Measurements from ENCODE around the gene MYBPC3.

Gene MYBPC3

DNA sequence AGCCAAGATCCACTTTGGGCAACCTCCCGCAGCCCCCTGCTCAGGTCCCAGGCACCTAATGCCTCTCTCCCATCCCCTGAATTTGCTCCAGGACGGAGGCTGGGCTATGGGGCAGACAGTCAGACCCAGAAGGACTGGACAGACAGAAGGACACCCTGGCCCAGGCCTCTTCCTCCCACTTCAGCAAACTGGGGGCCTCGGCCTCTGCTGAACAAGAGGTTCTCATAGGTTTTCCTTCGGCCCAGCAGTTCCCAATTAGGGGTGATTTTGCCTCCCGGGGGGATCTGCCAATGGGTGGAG, 22.2 kb upstream of the MYBPC3 start:
- H3K23ac ChIP-seq (ENCODE audit: low read length), result no peak overlapping the region
- no peak overlapping the region for H4K91ac ChIP-seq (ENCODE audit: low read depth, low read length)
- no peaks in the 10 kb centered on the region for H3K36me3 ChIP-seq (ENCODE audit: control insufficient read depth in 1 of 2, insufficient read depth in 2 of 2, low read length in 2 of 2)
- DNase-seq, result no peak
- no peak overlapping the region for H4K12ac ChIP-seq (ENCODE audit: low read depth, low read length)
- no peaks in the 10 kb centered on the region for H3K79me2 ChIP-seq (ENCODE audit: control insufficient read depth, insufficient read depth, low read length, poor library complexity)
- no peak overlapping the region for H3K4me3 ChIP-seq (ENCODE audit: low read depth, low read length)
- H2AK5ac ChIP-seq (ENCODE audit: low read length), result no peak overlapping the region
- no peaks in the 10 kb centered on the region for H3K9me3 ChIP-seq (ENCODE audit: insufficient read depth, low read depth, low read length)
- H3K27ac ChIP-seq (ENCODE audit: low read depth, low read length), result no peak overlapping the region
- H2BK12ac ChIP-seq (ENCODE audit: low read length), result no peak overlapping the region
- WGBS (ENCODE audit: extremely low coverage, insufficient coverage, insufficient read length), result no CpG with 5 or more reads among the region's 5 CpGs
- no peak overlapping the region for H2BK5ac ChIP-seq (ENCODE audit: low read depth, low read length, poor library complexity)
- no peak overlapping the region for H2AFZ ChIP-seq (ENCODE audit: insufficient read depth, low read length, poor library complexity)
- H3K14ac ChIP-seq (ENCODE audit: low read length), result no peak overlapping the region
- no peak overlapping the region for H4K8ac ChIP-seq (ENCODE audit: low read depth, low read length)
- no peak overlapping the region for H3K4ac ChIP-seq (ENCODE audit: low read depth, low read length)
- no peak overlapping the region for H3K4me2 ChIP-seq (ENCODE audit: low read length)
- no peaks in the 10 kb centered on the region for H3K27me3 ChIP-seq (ENCODE audit: insufficient read depth, low read length)
- H3K79me1 ChIP-seq (ENCODE audit: low read length), result no peaks in the 10 kb centered on the region
- no peak overlapping the region for H2BK120ac ChIP-seq (ENCODE audit: insufficient read depth, low read length, poor library complexity)
- H3K4me1 ChIP-seq (ENCODE audit: control insufficient read depth in 1 of 2, insufficient read depth in 2 of 2, low read length in 2 of 2), result peaks cover 5% of the 10 kb centered on the region in 2 experiments
- H3K18ac ChIP-seq (ENCODE audit: low read length), result no peak overlapping the region
- H3K9ac ChIP-seq (ENCODE audit: low read length), result peak overlapping the region; percentile 12

DNA sequence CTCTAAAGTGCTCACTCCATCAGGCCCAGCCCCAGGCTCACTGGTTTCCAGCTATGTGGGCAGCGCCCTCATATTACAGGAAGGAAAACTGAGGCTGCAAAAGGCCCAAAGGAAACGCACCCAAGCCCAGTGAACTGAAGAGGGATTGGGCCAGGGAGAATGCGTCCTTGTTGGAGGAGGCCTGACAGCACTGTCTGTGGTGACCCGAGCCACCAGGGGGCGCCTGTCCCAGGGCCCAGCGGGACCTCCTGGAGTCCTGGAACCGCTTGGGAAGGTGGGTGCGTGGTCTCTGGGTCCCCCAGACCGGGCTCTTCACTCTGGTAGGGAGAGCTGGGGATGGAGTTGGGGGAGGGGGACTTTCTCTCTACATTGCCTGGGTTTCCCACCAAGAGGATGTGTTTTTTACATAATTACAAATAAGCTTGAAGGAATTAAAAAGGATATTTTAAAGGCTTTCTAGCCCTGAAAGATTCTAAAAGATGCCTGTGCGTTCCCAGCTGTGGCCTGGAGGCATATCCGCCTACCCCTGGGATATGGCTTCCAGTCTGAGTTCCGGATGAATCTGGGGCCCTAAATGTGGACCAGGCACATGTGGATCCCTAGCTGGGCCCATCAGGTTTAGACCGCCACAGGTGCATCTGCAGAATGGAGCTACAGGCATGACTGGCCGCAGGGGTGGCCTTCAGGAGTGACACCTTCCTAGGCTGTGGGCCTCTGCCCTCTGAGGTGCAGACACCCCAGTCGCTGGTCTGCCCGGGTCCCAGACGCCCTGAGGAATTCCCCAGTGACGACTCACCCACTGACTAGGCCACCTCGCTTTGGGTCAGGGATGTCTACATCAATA, 21.6 kb upstream of the MYBPC3 start:
- H2BK12ac ChIP-seq (ENCODE audit: low read length), result no peak overlapping the region
- no peak overlapping the region for H4K8ac ChIP-seq (ENCODE audit: low read depth, low read length)
- H4K91ac ChIP-seq (ENCODE audit: low read depth, low read length), result no peak overlapping the region
- H3K18ac ChIP-seq (ENCODE audit: low read length), result no peak overlapping the region
- no peak overlapping the region for H2AFZ ChIP-seq (ENCODE audit: insufficient read depth, low read length, poor library complexity)
- no peak overlapping the region for H2BK5ac ChIP-seq (ENCODE audit: low read depth, low read length, poor library complexity)
- no peaks in the 10 kb centered on the region for H3K36me3 ChIP-seq (ENCODE audit: control insufficient read depth in 1 of 2, insufficient read depth in 2 of 2, low read length in 2 of 2)
- H2AK5ac ChIP-seq (ENCODE audit: low read length), result no peak overlapping the region
- no peaks in the 10 kb centered on the region for H3K79me2 ChIP-seq (ENCODE audit: control insufficient read depth, insufficient read depth, low read length, poor library complexity)
- H3K23ac ChIP-seq (ENCODE audit: low read length), result no peak overlapping the region
- no peak overlapping the region for H4K12ac ChIP-seq (ENCODE audit: low read depth, low read length)
- H3K4ac ChIP-seq (ENCODE audit: low read depth, low read length), result no peak overlapping the region
- no peaks in the 10 kb centered on the region for H3K9me3 ChIP-seq (ENCODE audit: insufficient read depth, low read depth, low read length)
- H2BK120ac ChIP-seq (ENCODE audit: insufficient read depth, low read length, poor library complexity), result no peak overlapping the region
- no peak overlapping the region for H3K14ac ChIP-seq (ENCODE audit: low read length)
- H3K27me3 ChIP-seq (ENCODE audit: insufficient read depth, low read length), result no peaks in the 10 kb centered on the region
- H3K79me1 ChIP-seq (ENCODE audit: low read length), result no peaks in the 10 kb centered on the region
- no peak overlapping the region for H3K9ac ChIP-seq (ENCODE audit: low read length)
- H3K4me3 ChIP-seq (ENCODE audit: low read depth, low read length), result no peak overlapping the region
- WGBS (ENCODE audit: extremely low coverage, insufficient coverage, insufficient read length), result no CpG with 5 or more reads among the region's 19 CpGs
- DNase-seq, result peak; percentile 57 to 85
- no peak overlapping the region for H3K27ac ChIP-seq (ENCODE audit: low read depth, low read length)
- no peak overlapping the region for H3K4me2 ChIP-seq (ENCODE audit: low read length)
- peaks cover 5% of the 10 kb centered on the region in 2 experiments for H3K4me1 ChIP-seq (ENCODE audit: control insufficient read depth in 1 of 2, insufficient read depth in 2 of 2, low read length in 2 of 2)

DNA sequence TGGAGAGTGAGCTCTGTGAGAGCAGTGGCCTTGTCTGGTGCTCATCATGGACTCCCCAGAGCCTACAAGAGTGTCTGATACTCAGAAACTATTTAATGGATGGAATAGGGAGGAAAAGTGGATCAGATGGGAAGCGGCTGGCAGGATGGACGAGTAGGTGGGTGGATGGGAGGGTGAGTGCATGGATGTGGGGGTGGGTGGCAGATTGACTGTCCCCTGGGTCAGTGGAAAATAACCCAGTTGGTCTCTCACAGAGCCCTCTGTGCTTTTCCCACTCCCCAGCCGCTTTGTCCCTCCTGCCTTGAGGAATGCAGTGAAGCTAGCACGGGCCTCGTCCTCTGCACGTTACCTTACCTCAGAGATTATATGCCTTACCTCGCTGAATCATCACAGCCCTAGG, 19.9 kb upstream of the MYBPC3 start:
- Histone ChIP-seq H3K4ac (ENCODE audit: low read depth, low read length) (no peak overlapping the region), H4K12ac (ENCODE audit: low read depth, low read length) (no peak overlapping the region), H2AFZ (ENCODE audit: insufficient read depth, low read length, poor library complexity) (no peak overlapping the region), H2BK12ac (ENCODE audit: low read length) (no peak overlapping the region), H2BK5ac (ENCODE audit: low read depth, low read length, poor library complexity) (no peak overlapping the region), H3K9me3 (ENCODE audit: insufficient read depth, low read depth, low read length) (no peaks in the 10 kb centered on the region), H3K4me2 (ENCODE audit: low read length) (no peak overlapping the region), H2BK120ac (ENCODE audit: insufficient read depth, low read length, poor library complexity) (no peak overlapping the region), H3K4me3 (ENCODE audit: low read depth, low read length) (no peak overlapping the region), H3K27ac (ENCODE audit: low read depth, low read length) (no peak overlapping the region), H2AK5ac (ENCODE audit: low read length) (no peak overlapping the region), H4K8ac (ENCODE audit: low read depth, low read length) (no peak overlapping the region), H3K36me3 (ENCODE audit: control insufficient read depth in 1 of 2, insufficient read depth in 2 of 2, low read length in 2 of 2) (no peaks in the 10 kb centered on the region), H3K27me3 (ENCODE audit: insufficient read depth, low read length) (no peaks in the 10 kb centered on the region), H3K14ac (ENCODE audit: low read length) (no peak overlapping the region), H3K9ac (ENCODE audit: low read length) (no peak overlapping the region), H3K79me1 (ENCODE audit: low read length) (no peaks in the 10 kb centered on the region), H3K4me1 (ENCODE audit: control insufficient read depth in 1 of 2, insufficient read depth in 2 of 2, low read length in 2 of 2) (peaks cover 5% of the 10 kb centered on the region in 2 experiments), H3K18ac (ENCODE audit: low read length) (no peak overlapping the region), H4K91ac (ENCODE audit: low read depth, low read length) (no peak overlapping the region), H3K79me2 (ENCODE audit: control insufficient read depth, insufficient read depth, low read length, poor library complexity) (no peaks in the 10 kb centered on the region), H3K23ac (ENCODE audit: low read length) (peak overlapping the region; percentile 70)
- no CpG with 5 or more reads among the region's 7 CpGs for WGBS (ENCODE audit: extremely low coverage, insufficient coverage, insufficient read length)
- DNase-seq, result peak in 1 of 2 donors; percentile 37

DNA sequence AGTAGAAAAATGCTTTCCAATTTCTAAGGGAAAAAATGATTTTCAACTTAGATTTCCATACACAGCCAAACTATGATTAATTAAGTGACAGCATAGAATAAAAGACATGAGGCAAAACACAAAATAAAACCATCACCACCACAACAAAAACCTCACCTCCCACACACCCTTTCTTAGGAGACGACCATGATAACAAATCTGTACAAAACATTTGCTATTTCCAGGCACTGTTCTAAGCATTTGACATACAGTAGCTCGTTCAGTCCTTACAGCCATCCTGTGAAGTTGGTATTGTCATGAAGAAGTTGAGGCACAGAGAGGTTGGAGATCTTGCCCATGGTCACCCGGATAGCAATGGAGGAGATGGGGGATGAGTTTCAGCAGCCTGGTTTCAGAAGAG, 17.2 kb upstream of the MYBPC3 start:
- Histone ChIP-seq H2AFZ (ENCODE audit: insufficient read depth, low read length, poor library complexity) (no peak overlapping the region), H3K9me3 (ENCODE audit: insufficient read depth, low read depth, low read length) (no peaks in the 10 kb centered on the region), H3K23ac (ENCODE audit: low read length) (no peak overlapping the region), H3K79me1 (ENCODE audit: low read length) (no peaks in the 10 kb centered on the region), H2AK5ac (ENCODE audit: low read length) (no peak overlapping the region), H2BK120ac (ENCODE audit: insufficient read depth, low read length, poor library complexity) (no peak overlapping the region), H2BK5ac (ENCODE audit: low read depth, low read length, poor library complexity) (no peak overlapping the region), H3K4ac (ENCODE audit: low read depth, low read length) (no peak overlapping the region), H4K8ac (ENCODE audit: low read depth, low read length) (no peak overlapping the region), H4K91ac (ENCODE audit: low read depth, low read length) (no peak overlapping the region), H3K27ac (ENCODE audit: low read depth, low read length) (no peak overlapping the region), H3K14ac (ENCODE audit: low read length) (no peak overlapping the region), H3K9ac (ENCODE audit: low read length) (no peak overlapping the region), H4K12ac (ENCODE audit: low read depth, low read length) (no peak overlapping the region), H3K4me3 (ENCODE audit: low read depth, low read length) (no peak overlapping the region), H3K18ac (ENCODE audit: low read length) (no peak overlapping the region), H2BK12ac (ENCODE audit: low read length) (no peak overlapping the region), H3K4me2 (ENCODE audit: low read length) (no peak overlapping the region), H3K36me3 (ENCODE audit: control insufficient read depth in 1 of 2, insufficient read depth in 2 of 2, low read length in 2 of 2) (no peaks in the 10 kb centered on the region), H3K79me2 (ENCODE audit: control insufficient read depth, insufficient read depth, low read length, poor library complexity) (no peaks in the 10 kb centered on the region), H3K27me3 (ENCODE audit: insufficient read depth, low read length) (no peaks in the 10 kb centered on the region), H3K4me1 (ENCODE audit: control insufficient read depth in 1 of 2, insufficient read depth in 2 of 2, low read length in 2 of 2) (peaks cover 5% of the 10 kb centered on the region in 2 experiments)
- no peak for DNase-seq
- no CpG with 5 or more reads among the region's 3 CpGs for WGBS (ENCODE audit: extremely low coverage, insufficient coverage, insufficient read length)

All from trophoblast cell (in vitro differentiated cells and primary cell).